ENCODE results near the gene LEF1.

Gene LEF1

GRCh38 chr4:108152980-108153379 is 15.8 kb downstream of the LEF1 start:
- Histone ChIP-seq H3K4me3 (ENCODE audit: insufficient read depth, low read depth, low read length) (no peak overlapping the region), H3K27me3 (ENCODE audit: control insufficient read depth, insufficient read depth, low read length, poor library complexity, severe bottlenecking) (no peaks in the 10 kb centered on the region), H3K36me3 (ENCODE audit: control insufficient read depth, insufficient read depth, low read length) (peaks cover 9% of the 10 kb centered on the region), H3K9me3 (ENCODE audit: control insufficient read depth, low read length) (no peaks in the 10 kb centered on the region), H3K27ac (ENCODE audit: insufficient read depth, low read depth, low read length, poor library complexity, severe bottlenecking) (no peak overlapping the region), H3K4me1 (ENCODE audit: control insufficient read depth, insufficient read depth, low read length) (no peaks in the 10 kb centered on the region)
- 100% methylated on average over 1 of the region's 1 CpG for WGBS, 2 experiments

- H3K27me3 ChIP-seq (ENCODE audit: control insufficient read depth, insufficient read depth, low read length, poor library complexity, severe bottlenecking), result no peaks in the 10 kb centered on the region
- peaks cover 4% of the 10 kb centered on the region for H3K4me1 ChIP-seq (ENCODE audit: control insufficient read depth, insufficient read depth, low read length)
- H3K4me3 ChIP-seq (ENCODE audit: insufficient read depth, low read depth, low read length), result no peak overlapping the region
- WGBS, 2 experiments, result no CpG with 5 or more reads among the region's 3 CpGs
- no peak overlapping the region for H3K27ac ChIP-seq (ENCODE audit: insufficient read depth, low read depth, low read length, poor library complexity, severe bottlenecking)
- H3K36me3 ChIP-seq (ENCODE audit: control insufficient read depth, insufficient read depth, low read length), result peaks cover 9% of the 10 kb centered on the region
- H3K9me3 ChIP-seq (ENCODE audit: control insufficient read depth, low read length), result no peaks in the 10 kb centered on the region
Measured at GRCh38 chr4:108149588-108150380, 18.9 kb downstream of the LEF1 start.

GRCh38 chr4:108148316-108148715 is 20.4 kb downstream of the LEF1 start:
- Histone ChIP-seq H3K27me3 (ENCODE audit: control insufficient read depth, insufficient read depth, low read length, poor library complexity, severe bottlenecking) (no peaks in the 10 kb centered on the region), H3K9me3 (ENCODE audit: control insufficient read depth, low read length) (no peaks in the 10 kb centered on the region), H3K4me3 (ENCODE audit: insufficient read depth, low read depth, low read length) (no peak overlapping the region), H3K36me3 (ENCODE audit: control insufficient read depth, insufficient read depth, low read length) (peaks cover 9% of the 10 kb centered on the region), H3K27ac (ENCODE audit: insufficient read depth, low read depth, low read length, poor library complexity, severe bottlenecking) (no peak overlapping the region), H3K4me1 (ENCODE audit: control insufficient read depth, insufficient read depth, low read length) (peaks cover 16% of the 10 kb centered on the region)
- 88% methylated on average over 1 of the region's 1 CpG; no CpG with 5 or more reads in 1 of the 2 experiments for WGBS, 2 experiments

GRCh38 chr4:108146819-108147218 is 21.9 kb downstream of the LEF1 start:
- Histone ChIP-seq H3K36me3 (ENCODE audit: control insufficient read depth, insufficient read depth, low read length) (no peaks in the 10 kb centered on the region), H3K4me1 (ENCODE audit: control insufficient read depth, insufficient read depth, low read length) (peaks cover 23% of the 10 kb centered on the region), H3K27ac (ENCODE audit: insufficient read depth, low read depth, low read length, poor library complexity, severe bottlenecking) (no peak overlapping the region), H3K9me3 (ENCODE audit: control insufficient read depth, low read length) (no peaks in the 10 kb centered on the region), H3K4me3 (ENCODE audit: insufficient read depth, low read depth, low read length) (no peak overlapping the region), H3K27me3 (ENCODE audit: control insufficient read depth, insufficient read depth, low read length, poor library complexity, severe bottlenecking) (no peaks in the 10 kb centered on the region)
- 37 to 42% methylated on average over 5 of the region's 5 CpGs for WGBS, 2 experiments

- Histone ChIP-seq H3K9me3 (ENCODE audit: control insufficient read depth, low read length) (no peaks in the 10 kb centered on the region), H3K27ac (ENCODE audit: insufficient read depth, low read depth, low read length, poor library complexity, severe bottlenecking) (no peak overlapping the region), H3K4me1 (ENCODE audit: control insufficient read depth, insufficient read depth, low read length) (peaks cover 28% of the 10 kb centered on the region), H3K4me3 (ENCODE audit: insufficient read depth, low read depth, low read length) (no peak overlapping the region), H3K27me3 (ENCODE audit: control insufficient read depth, insufficient read depth, low read length, poor library complexity, severe bottlenecking) (no peaks in the 10 kb centered on the region), H3K36me3 (ENCODE audit: control insufficient read depth, insufficient read depth, low read length) (no peaks in the 10 kb centered on the region)
- 94 to 100% methylated on average over 2 to 3 of the region's 3 CpGs for WGBS, 2 experiments
Measured at GRCh38 chr4:108146336-108146735, 22.4 kb downstream of the LEF1 start.

GRCh38 chr4:108144451-108144850 is 24.3 kb downstream of the LEF1 start:
- no peaks in the 10 kb centered on the region for H3K27me3 ChIP-seq (ENCODE audit: control insufficient read depth, insufficient read depth, low read length, poor library complexity, severe bottlenecking)
- WGBS, 2 experiments, result 81 to 83% methylated on average over 3 of the region's 3 CpGs
- no peak overlapping the region for H3K27ac ChIP-seq (ENCODE audit: insufficient read depth, low read depth, low read length, poor library complexity, severe bottlenecking)
- no peaks in the 10 kb centered on the region for H3K9me3 ChIP-seq (ENCODE audit: control insufficient read depth, low read length)
- no peaks in the 10 kb centered on the region for H3K36me3 ChIP-seq (ENCODE audit: control insufficient read depth, insufficient read depth, low read length)
- no peak overlapping the region for H3K4me3 ChIP-seq (ENCODE audit: insufficient read depth, low read depth, low read length)
- peaks cover 30% of the 10 kb centered on the region for H3K4me1 ChIP-seq (ENCODE audit: control insufficient read depth, insufficient read depth, low read length)

GRCh38 chr4:108143515-108143914 is 25.2 kb downstream of the LEF1 start:
- Histone ChIP-seq H3K4me3 (ENCODE audit: insufficient read depth, low read depth, low read length) (no peak overlapping the region), H3K27ac (ENCODE audit: insufficient read depth, low read depth, low read length, poor library complexity, severe bottlenecking) (no peak overlapping the region), H3K36me3 (ENCODE audit: control insufficient read depth, insufficient read depth, low read length) (no peaks in the 10 kb centered on the region), H3K4me1 (ENCODE audit: control insufficient read depth, insufficient read depth, low read length) (peaks cover 30% of the 10 kb centered on the region), H3K27me3 (ENCODE audit: control insufficient read depth, insufficient read depth, low read length, poor library complexity, severe bottlenecking) (no peaks in the 10 kb centered on the region), H3K9me3 (ENCODE audit: control insufficient read depth, low read length) (no peaks in the 10 kb centered on the region)
- 57 to 61% methylated on average over 4 of the region's 4 CpGs for WGBS, 2 experiments

GRCh38 chr4:108142870-108143269 is 25.9 kb downstream of the LEF1 start:
- Histone ChIP-seq H3K27me3 (ENCODE audit: control insufficient read depth, insufficient read depth, low read length, poor library complexity, severe bottlenecking) (no peaks in the 10 kb centered on the region), H3K4me1 (ENCODE audit: control insufficient read depth, insufficient read depth, low read length) (peaks cover 30% of the 10 kb centered on the region), H3K9me3 (ENCODE audit: control insufficient read depth, low read length) (no peaks in the 10 kb centered on the region), H3K36me3 (ENCODE audit: control insufficient read depth, insufficient read depth, low read length) (no peaks in the 10 kb centered on the region), H3K27ac (ENCODE audit: insufficient read depth, low read depth, low read length, poor library complexity, severe bottlenecking) (no peak overlapping the region), H3K4me3 (ENCODE audit: insufficient read depth, low read depth, low read length) (no peak overlapping the region)
- 88 to 100% methylated on average over 1 of the region's 2 CpGs for WGBS, 2 experiments

GRCh38 chr4:108141213-108141950 is 27.4 kb downstream of the LEF1 start:
- WGBS, 2 experiments, result 78 to 83% methylated on average over 12 of the region's 12 CpGs
- no peaks in the 10 kb centered on the region for H3K27me3 ChIP-seq (ENCODE audit: control insufficient read depth, insufficient read depth, low read length, poor library complexity, severe bottlenecking)
- no peak overlapping the region for H3K27ac ChIP-seq (ENCODE audit: insufficient read depth, low read depth, low read length, poor library complexity, severe bottlenecking)
- peaks cover 26% of the 10 kb centered on the region for H3K4me1 ChIP-seq (ENCODE audit: control insufficient read depth, insufficient read depth, low read length)
- no peaks in the 10 kb centered on the region for H3K9me3 ChIP-seq (ENCODE audit: control insufficient read depth, low read length)
- no peaks in the 10 kb centered on the region for H3K36me3 ChIP-seq (ENCODE audit: control insufficient read depth, insufficient read depth, low read length)
- H3K4me3 ChIP-seq (ENCODE audit: insufficient read depth, low read depth, low read length), result no peak overlapping the region

- 82 to 91% methylated on average over 6 to 7 of the region's 7 CpGs for WGBS, 2 experiments
- Histone ChIP-seq H3K36me3 (ENCODE audit: control insufficient read depth, insufficient read depth, low read length) (no peaks in the 10 kb centered on the region), H3K27ac (ENCODE audit: insufficient read depth, low read depth, low read length, poor library complexity, severe bottlenecking) (no peak overlapping the region), H3K4me3 (ENCODE audit: insufficient read depth, low read depth, low read length) (no peak overlapping the region), H3K9me3 (ENCODE audit: control insufficient read depth, low read length) (no peaks in the 10 kb centered on the region), H3K27me3 (ENCODE audit: control insufficient read depth, insufficient read depth, low read length, poor library complexity, severe bottlenecking) (no peaks in the 10 kb centered on the region), H3K4me1 (ENCODE audit: control insufficient read depth, insufficient read depth, low read length) (peaks cover 33% of the 10 kb centered on the region)
Measured at GRCh38 chr4:108140328-108140727, 28.4 kb downstream of the LEF1 start.
